ENCODE data around the gene CRYL1.

CRYL1 gene

GRCh38 chr13:20528452-20528851 lies 2.8 kb upstream of the CRYL1 start:
- no peak for DNase-seq (ENCODE audit: low read depth in 2 of 2)

DNA sequence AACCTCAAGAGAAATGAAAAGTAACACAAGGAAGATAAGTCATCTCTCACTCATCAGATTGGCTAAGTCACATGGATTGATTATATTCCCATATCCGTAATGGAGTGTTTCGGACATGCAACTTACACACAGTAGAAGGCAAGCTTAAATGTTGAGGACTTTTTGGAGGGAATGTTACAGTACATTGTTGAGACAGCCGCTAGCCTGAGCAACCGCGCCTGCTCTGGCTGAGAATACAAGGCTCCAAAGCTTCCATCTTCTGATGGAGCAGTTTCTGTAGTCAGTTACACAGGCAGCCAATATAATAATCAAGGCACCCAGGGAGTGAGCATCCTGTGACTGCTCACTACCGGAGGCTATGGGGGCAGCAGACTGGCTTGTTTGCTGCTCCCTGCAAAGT lies 1.0 kb upstream of the CRYL1 start:
- DNase-seq (ENCODE audit: low read depth in 2 of 2) = no peak

DNA sequence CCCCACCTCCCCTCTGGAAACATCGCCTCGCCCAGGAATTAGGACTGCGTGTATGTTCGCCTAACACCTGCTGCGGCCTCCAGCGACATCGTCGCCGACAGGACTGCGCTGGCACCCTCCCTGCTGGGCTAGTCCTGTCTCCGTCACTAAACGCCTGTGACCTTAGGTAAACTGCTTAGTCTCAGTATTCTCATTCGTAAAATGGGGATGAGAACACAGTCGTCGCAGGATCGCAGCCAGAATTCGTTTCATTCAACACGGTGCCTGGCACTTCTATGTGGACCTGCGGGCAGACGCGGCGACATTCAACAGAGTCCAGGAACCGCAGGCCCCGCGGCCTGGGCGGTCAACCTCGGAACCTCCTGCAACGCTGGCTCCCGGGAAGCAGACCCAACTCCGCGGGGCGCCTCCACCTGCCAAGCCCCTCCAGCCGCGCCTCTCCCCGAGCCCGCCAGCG lies 485 bp downstream of the CRYL1 start:
- no peak for DNase-seq (ENCODE audit: low read depth in 2 of 2)

DNA sequence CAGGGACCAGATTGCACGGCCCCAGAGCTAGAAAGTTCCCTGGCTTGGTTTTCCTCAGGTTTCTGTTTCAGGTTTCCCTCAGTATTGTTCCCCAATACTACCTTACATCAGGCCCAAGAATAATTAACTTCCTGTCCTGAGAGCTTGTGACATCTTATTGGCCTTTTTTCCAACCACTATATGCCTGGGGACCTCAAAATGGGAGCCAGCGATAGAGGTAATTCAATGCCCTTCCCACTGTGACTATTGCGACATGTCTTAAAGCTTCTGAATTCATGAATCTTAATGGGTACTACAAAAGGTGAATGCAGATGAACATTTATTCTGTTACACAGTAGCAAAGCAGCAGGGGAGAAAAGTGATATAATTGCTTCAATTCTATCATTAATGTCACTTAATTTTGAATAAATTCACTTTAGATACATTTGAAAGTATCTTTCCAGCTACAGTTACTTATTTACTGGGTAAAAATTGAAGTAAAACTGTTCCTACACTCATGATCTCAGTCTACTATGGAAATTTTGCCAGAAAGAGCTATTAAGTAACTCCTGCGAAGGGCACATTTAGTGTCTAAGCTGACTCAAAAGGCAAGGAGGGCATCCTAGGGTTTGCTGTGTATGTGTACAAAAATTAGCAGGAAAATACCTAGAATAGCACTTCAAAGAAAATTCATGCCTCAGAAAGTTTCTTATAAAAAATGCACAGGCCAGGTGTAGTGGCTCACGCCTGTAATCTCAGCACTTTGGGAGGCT lies 4.1 kb downstream of the CRYL1 start:
- DNase-seq (ENCODE audit: low read depth in 2 of 2) = no peak

DNA sequence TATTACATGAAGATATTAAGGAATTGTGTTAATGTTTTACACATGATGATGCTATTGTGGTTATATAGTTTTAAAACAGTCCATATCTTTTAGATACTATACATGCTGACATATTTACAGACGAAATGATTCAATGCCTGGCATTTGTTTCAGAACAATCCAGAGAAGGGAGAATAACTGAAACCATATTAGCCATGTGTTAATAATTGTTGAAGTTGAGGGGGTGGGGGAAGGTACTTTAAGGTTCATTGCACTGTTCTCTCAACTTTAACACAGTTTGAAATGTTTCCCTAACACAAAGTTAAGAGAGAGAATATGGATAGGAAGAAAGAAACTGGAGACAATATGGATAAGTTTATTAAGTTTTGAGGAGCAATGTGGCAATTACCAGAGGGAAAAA lies 5.8 kb downstream of the CRYL1 start:
- DNase-seq (ENCODE audit: low read depth in 2 of 2) = no peak

GRCh38 chr13:20518660-20519100 lies 7.0 kb downstream of the CRYL1 start:
- DNase-seq (ENCODE audit: low read depth in 2 of 2) = no peak

DNA sequence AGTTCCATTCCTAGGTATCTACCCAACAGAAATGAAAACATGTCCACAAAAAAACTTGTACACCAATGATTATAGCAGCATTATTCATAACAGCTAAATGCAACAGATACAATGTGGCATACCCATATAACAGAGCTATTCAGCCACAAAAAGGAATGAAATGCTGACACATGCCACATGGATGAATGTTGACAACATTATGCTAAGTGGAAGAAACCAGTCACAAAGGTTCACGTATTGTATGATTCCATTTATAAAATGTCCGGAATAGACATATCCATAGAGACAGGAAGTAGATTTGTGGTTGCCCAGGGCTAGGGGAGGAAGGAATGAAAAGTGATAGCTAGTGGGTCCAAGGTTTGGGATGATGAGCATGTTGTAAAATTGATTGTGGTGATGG lies 10.8 kb downstream of the CRYL1 start:
- no peak for DNase-seq (ENCODE audit: low read depth in 2 of 2)

GRCh38 chr13:20513466-20513995 lies 12.1 kb downstream of the CRYL1 start:
- DNase-seq (ENCODE audit: low read depth in 2 of 2) = no peak

DNA sequence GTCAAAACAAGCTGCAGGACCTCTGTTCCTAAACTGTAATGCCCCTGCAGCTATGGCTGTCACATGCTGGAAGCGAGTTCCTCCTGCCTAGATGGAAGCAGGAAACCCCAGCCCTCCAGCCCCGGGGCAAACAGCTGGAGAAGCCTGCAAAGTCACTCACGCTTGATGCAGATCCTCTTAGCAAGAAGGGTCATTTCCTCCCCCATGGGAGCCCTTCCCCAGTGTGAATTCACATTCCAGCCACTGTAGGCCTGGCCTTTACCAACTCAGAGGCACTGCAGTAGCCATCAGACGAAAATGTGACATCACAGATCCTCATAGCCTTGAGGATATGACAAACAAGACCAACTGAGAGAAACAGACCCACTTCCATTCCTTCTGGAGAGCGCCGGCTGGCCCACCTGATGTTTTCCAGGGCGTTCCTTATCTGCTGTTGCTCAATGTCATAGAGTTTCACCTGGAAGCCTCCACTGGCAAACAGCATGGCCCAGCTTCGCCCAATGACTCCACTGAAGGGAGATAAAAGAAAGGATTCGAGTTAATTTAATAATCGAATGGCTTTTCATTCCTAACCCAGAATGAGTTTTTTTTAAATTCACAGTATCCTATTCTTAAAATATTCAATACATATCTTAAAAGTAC lies 13.5 kb downstream of the CRYL1 start:
- no peak for DNase-seq (ENCODE audit: low read depth in 2 of 2)

- DNase-seq (ENCODE audit: low read depth in 2 of 2) = no peak
These were observed 19.0 kb downstream of the CRYL1 start for GRCh38 chr13:20506696-20507095.

DNA sequence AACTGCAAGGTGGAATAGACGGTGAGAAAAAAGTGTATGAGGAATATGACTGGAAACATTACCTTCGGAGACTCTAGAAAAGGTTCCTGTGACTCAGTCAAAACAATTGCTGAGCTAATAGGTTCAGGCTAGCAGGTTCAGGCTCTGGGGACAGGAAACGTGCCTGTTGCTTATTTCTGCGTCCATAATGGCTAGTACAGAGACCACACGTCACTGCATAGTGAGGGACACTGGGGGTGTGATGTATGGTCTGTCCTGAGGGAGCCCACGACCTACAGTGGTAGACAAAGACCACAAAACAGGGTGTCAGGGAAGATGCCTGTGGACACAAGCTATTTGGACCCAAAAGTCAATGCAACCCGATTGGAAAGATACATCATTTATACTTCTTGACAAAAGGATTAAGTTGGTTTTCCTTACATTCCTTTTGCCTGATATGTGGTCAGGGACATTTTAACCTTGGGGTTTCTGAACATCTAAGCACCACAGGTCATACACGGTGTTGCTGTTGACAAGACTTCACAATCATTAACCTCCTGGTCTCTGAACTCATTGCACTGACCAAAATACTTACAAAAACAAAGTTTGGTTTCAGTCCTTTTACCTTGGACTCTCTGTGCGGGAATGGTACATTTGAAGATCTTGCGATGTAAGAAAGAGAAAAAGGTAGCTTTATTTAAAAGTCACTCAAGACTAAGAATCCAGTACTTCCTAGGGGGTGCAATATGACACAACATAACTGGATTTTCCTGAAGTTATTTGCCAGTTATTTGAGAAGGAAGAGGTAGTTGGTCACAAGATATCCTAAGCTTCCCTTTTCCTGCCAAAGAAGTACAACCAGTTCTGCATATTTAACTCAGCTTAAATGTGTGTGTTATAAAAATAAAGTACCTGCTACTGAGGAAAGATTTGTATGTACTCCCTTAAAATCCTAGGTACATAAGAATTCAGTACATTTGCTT lies 20.0 kb downstream of the CRYL1 start:
- no peak for DNase-seq (ENCODE audit: low read depth in 2 of 2)

DNA sequence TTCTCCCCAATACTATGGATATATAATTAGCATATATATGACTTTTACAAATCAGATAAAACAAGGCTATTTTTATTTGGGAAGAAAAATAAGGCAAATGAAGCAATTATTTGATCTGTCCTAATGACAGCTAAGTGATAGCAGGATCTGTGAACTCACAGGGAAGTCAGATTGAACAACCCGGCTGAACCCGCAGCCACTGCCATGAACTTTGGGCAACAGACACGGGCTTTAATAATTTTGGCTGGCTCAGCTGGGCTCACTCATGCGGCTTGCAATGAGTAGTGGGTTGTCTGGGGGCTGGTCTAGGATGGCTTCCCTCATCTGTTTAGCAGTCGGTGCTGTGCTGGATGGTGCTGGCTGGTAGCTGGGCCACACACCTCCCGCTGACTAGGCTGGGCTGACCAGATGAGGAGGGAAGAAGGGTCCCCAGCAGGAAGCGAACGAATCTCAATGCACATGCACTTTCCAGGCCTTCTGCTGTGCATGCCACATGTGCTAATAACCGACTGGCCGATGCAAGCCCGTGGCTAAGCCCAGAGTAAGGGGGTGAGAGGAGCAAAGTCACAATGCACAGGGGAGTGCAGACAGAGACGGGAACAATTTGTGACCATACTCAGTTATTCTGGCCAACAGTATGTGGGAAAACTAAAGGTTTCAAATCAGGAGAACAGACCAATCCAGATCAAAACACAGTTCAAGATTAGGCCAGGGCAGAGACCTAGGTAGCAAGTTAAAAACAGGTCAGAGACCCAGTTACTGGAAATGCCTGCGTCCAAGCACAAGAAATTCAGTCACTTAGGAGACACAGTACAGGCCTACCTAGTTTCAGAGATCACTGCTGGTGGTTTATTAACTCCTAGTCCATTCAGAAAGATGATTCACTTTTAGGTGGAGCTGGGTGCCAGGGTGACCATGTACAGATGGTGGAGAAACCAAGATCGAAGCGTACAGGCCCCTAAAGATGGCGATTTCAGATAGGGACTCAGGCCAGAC lies 22.3 kb downstream of the CRYL1 start:
- DNase-seq (ENCODE audit: low read depth in 2 of 2) = no peak

DNA sequence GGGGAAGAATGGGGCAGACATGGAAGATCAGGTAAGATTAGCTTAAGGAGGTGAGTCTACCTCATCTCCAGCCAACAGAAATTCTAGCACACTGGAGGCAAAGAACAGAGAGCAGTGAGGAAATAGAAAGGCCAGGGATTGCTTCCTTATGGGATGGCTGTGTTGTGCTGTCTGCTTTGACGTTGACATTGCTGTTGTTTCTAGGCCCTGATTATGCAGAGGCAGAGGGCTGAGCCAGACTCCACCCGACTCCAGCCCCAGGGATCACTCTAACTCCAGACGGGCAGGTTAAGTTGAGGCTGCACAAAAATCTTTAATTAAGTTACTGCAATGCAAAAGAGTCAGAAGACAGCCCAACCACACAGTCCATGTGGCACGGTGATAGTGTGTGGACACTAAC lies 24.1 kb downstream of the CRYL1 start:
- no peak for DNase-seq (ENCODE audit: low read depth in 2 of 2)

DNA sequence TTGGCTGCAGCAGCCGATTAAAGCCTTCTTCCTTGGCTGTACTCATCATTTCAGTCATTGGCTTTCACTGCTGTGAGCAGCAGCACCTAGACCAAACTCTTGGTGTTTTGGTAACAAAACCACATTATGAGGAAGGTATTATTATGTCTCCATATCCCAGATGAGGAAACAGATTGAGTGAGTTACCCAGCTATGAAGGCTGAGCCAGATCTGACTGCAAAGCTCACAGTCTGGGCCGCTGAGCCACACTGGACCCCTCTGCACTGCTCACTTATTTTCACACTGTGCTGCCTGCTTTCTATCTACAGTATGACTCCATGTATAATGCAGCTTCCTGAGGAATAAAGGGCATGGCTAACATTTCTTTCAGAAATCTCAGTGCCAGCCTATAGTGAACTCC lies 24.5 kb downstream of the CRYL1 start:
- DNase-seq (ENCODE audit: low read depth in 2 of 2) = no peak

- DNase-seq (ENCODE audit: low read depth in 2 of 2) = no peak
These were observed 25.7 kb downstream of the CRYL1 start for GRCh38 chr13:20499986-20500385.

DNA sequence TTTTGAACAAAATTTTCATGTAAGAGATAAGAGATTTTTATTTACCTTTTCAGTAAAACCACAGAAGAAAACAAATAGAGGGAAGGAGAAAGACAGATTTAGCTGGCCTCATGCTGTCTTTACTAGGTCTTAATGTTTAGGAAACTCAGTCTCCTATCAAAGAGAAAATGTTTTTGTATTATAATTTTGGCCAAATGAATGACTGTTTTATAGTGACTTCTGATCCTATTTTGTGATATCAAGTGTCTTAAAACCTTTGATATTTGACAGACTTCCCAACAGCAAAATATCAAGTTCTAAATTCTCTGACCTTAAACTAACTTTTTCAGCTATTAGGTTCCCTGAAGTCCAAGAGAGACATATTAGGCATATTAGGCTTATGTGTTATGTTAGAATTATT lies 27.0 kb downstream of the CRYL1 start:
- DNase-seq (ENCODE audit: low read depth in 2 of 2) = no peak

- DNase-seq (ENCODE audit: low read depth in 2 of 2) = no peak
These were observed 27.5 kb downstream of the CRYL1 start for GRCh38 chr13:20498129-20498528.

GRCh38 chr13:20497006-20497775 lies 28.5 kb downstream of the CRYL1 start:
- no peak for DNase-seq (ENCODE audit: low read depth in 2 of 2)

DNA sequence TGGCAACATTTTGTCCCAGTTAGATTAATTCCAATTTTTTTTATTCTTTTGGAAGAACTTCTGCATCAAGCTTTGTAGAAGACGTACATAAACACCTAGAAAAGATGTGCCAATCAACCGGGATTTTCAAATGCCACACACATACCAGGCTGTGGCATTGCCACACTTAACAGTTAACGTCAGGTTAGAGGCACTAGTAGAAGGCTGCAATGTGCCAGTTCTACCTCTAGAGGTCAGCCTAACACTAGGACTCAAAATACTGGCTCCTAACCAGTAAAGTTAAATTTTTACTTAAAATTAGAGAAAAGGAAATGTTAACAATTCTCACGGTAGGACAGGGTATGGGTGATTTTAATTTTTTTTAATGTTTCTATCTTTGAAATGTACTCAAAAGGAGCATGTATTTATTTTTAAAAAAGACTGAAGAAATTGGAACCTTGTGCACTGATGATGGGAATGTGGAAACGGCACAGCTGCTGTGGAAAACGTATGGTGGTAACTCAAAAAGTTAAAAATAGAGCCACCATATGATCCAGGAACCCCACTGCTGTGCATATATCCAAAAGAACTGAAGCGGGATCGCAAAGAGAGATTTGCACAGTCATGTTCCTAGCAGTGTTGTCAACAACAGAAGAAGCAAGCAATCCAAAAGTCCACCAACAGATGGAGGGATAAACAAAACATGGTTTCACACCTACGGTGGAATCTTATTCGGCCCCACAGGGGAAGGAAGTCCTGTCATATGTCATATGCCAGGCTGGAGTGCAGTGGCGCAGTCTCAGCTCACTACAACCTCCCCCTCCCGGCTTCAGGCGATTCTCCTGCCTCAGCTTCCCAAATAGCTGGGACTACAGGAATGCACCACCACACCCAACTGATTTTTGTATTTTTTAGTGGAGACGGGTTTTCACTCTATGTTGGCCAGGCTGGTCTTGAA lies 30.3 kb downstream of the CRYL1 start:
- DNase-seq (ENCODE audit: low read depth in 2 of 2) = peak in 1 of 2 donors; percentile 40

All from stimulated activated CD8-positive, alpha-beta memory T cell treated with anti-CD3 and anti-CD28 coated beads, Interleukin-15, amount 100 ng/mL, for 4 hours (primary cell).